SK-N-MC (cell line): ENCODE results near the gene JMJD8.

Experiments
- EZH2 ChIP-seq: fragments of 200-600 bp; sonication (generic); IDR thresholded peaks from one replicate; pipeline ENCODE4 v1.6.1; 2017; ENCODE audit warnings: antibody characterized with exemption
- FOXP2 ChIP-seq: optimal IDR thresholded peaks from 2 replicates; pipeline ENCODE3; 2011; ENCODE audit warnings: mild to moderate bottlenecking, moderate library complexity; ENCODE audit not compliant: insufficient read depth; ENCODE audit errors: extremely low read length, control extremely low read depth
- POLR2AphosphoS5 ChIP-seq: IDR thresholded peaks from 2 replicates; pipeline ENCODE4 v1.6.1; 2012; ENCODE audit warnings: mild to moderate bottlenecking, low read depth, low read length, borderline replicate concordance

DNA sequence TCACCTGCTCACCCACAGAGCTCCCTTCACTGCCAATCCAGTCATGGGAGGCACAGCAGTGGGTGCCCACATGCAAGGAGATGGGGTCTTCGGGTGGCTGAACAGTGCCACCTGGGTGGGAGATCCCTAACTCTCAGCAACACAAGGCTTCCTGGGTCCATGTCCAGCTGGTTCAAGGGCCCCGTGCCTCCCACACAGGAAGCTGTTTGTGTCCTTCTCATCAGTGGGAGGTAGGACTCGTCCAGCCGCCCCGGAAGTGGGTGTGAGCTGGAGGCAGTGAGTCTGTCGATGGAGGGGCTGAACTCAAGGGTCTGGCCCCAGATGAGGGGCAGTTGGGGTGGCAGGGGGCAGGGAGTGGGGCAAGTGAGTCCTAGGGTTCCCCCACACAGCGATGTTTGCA lies 19.9 kb upstream of the JMJD8 start:
- TF ChIP-seq POLR2AphosphoS5 (no peak), EZH2 (no peak), FOXP2 (no peak)
